Measurements from ENCODE around the gene COMMD8. TPM values are rescaled to one million over a fixed set of nuclear protein-coding genes. Genes with fewer than 3 reads are reported as not detected.

COMMD8 gene
- total RNA-seq, 4 donors from 2014 or later = 11.6 to 25.2 (median 17.2) TPM

GRCh38 chr4:47451657-47452056 is 11.8 kb downstream of the COMMD8 start:
- H3K27ac ChIP-seq = no peak overlapping the region
- 27 to 45% methylated on average over 4 of the region's 4 CpGs for WGBS, 2 donors (ENCODE audit: low coverage in 1 of 2)
- no peak for ATAC-seq
- no peak overlapping the region for H3K4me3 ChIP-seq
- peaks cover 0 to 3% (median 0%) of the 10 kb centered on the region in 3 donors for H3K4me1 ChIP-seq
- no peak for TF ChIP-seq POLR2A (IDR thresholded peaks at IDR 0.05)
- H3K27me3 ChIP-seq = no peaks in the 10 kb centered on the region
- H3K9me3 ChIP-seq = no peaks in the 10 kb centered on the region
- peaks cover 0 to 58% of the 10 kb centered on the region in 2 donors for H3K36me3 ChIP-seq

- Histone ChIP-seq H3K9me3 (no peaks in the 10 kb centered on the region), H3K27ac (no peak overlapping the region)
- WGBS, 2 donors (ENCODE audit: low coverage in 1 of 2) = 89 to 100% methylated on average over 2 of the region's 2 CpGs
Observed at GRCh38 chr4:47444031-47444430, 19.5 kb downstream of the COMMD8 start.

GRCh38 chr4:47442980-47443379 is 20.5 kb downstream of the COMMD8 start:
- H3K4me1 ChIP-seq = no peaks in the 10 kb centered on the region
- no peak for ATAC-seq
- no peak for TF ChIP-seq POLR2AphosphoS5 (IDR thresholded peaks at IDR 0.05)
- no peak for TF ChIP-seq EP300 (IDR thresholded peaks at IDR 0.05)
- TF ChIP-seq CTCF (IDR thresholded peaks at IDR 0.05) = no peak
- TF ChIP-seq POLR2A (IDR thresholded peaks at IDR 0.05) = no peak
- no peak overlapping the region for H3K27ac ChIP-seq
- no peak overlapping the region for H3K4me3 ChIP-seq
- no peaks in the 10 kb centered on the region for H3K9me3 ChIP-seq
- 68 to 69% methylated on average over 3 to 5 of the region's 5 CpGs for WGBS, 2 donors (ENCODE audit: low coverage in 1 of 2)
- no peaks in the 10 kb centered on the region for H3K36me3 ChIP-seq
- no peaks in the 10 kb centered on the region for H3K27me3 ChIP-seq

More at GRCh38 chr4:47444031-47444430, 19.5 kb downstream of the COMMD8 start:
- no peaks in the 10 kb centered on the region for H3K27me3 ChIP-seq
- H3K4me3 ChIP-seq = no peak overlapping the region
- no peak for ATAC-seq
- TF ChIP-seq POLR2AphosphoS5 (IDR thresholded peaks at IDR 0.05) = no peak
- TF ChIP-seq CTCF (IDR thresholded peaks at IDR 0.05) = no peak
- TF ChIP-seq POLR2A (IDR thresholded peaks at IDR 0.05) = no peak
- no peak for TF ChIP-seq EP300 (IDR thresholded peaks at IDR 0.05)
- H3K4me1 ChIP-seq = no peaks in the 10 kb centered on the region
- no peaks in the 10 kb centered on the region for H3K36me3 ChIP-seq

- no peaks in the 10 kb centered on the region for H3K36me3 ChIP-seq
- TF ChIP-seq POLR2AphosphoS5 (IDR thresholded peaks at IDR 0.05) (no peak), POLR2A (IDR thresholded peaks at IDR 0.05) (no peak), EP300 (IDR thresholded peaks at IDR 0.05) (no peak), CTCF (IDR thresholded peaks at IDR 0.05) (no peak)
- ATAC-seq = no peak
- no peak overlapping the region for H3K4me3 ChIP-seq
- H3K4me1 ChIP-seq = no peaks in the 10 kb centered on the region
- H3K27me3 ChIP-seq = no peaks in the 10 kb centered on the region
- no peaks in the 10 kb centered on the region for H3K9me3 ChIP-seq
- H3K27ac ChIP-seq = no peak overlapping the region
Observed at GRCh38 chr4:47434931-47435330, 28.6 kb downstream of the COMMD8 start.

GRCh38 chr4:47432749-47433148 is 30.8 kb downstream of the COMMD8 start:
- Histone ChIP-seq H3K4me3 (no peak overlapping the region), H3K36me3 (no peaks in the 10 kb centered on the region), H3K9me3 (no peaks in the 10 kb centered on the region), H3K27me3 (no peaks in the 10 kb centered on the region), H3K27ac (no peak overlapping the region), H3K4me1 (no peaks in the 10 kb centered on the region)
- ATAC-seq = no peak
- WGBS, 2 donors (ENCODE audit: low coverage in 1 of 2) = 38 to 57% methylated on average over 1 of the region's 1 CpG
- no peak for TF ChIP-seq POLR2A (IDR thresholded peaks at IDR 0.05)
- TF ChIP-seq EP300 (IDR thresholded peaks at IDR 0.05) = no peak
- TF ChIP-seq POLR2AphosphoS5 (IDR thresholded peaks at IDR 0.05) = no peak
- TF ChIP-seq CTCF (IDR thresholded peaks at IDR 0.05) = no peak
